ENCODE data around the gene ULBP3.
"Not testable (repeated sequence)": the region's sequence is repeated elsewhere in the genome, so short reads cannot be mapped to it uniquely, and the experiment has no call there.

The ULBP3 gene

DNA sequence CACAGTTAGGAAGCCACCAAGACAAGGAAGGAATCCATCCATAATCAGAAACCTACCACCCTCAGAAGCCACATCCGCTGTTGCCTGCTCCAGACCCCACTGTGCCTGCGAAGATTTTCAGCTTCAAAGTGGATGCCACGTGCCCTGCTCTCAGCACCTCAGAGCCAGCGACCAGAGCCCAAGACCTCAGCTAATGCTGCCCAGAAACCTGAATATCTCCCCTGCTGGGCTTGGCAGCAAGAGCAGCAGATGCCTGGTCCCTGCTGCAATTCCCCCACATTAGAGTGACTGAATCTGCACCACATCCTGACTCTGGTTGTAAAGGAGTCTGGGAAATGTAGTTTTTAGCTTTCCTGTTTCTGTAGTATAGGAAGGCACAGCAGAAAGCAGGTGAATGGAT, 10.7 kb upstream of the ULBP3 start:
- no peak overlapping the region for H3K27ac ChIP-seq
- TF ChIP-seq, protein P1, sequence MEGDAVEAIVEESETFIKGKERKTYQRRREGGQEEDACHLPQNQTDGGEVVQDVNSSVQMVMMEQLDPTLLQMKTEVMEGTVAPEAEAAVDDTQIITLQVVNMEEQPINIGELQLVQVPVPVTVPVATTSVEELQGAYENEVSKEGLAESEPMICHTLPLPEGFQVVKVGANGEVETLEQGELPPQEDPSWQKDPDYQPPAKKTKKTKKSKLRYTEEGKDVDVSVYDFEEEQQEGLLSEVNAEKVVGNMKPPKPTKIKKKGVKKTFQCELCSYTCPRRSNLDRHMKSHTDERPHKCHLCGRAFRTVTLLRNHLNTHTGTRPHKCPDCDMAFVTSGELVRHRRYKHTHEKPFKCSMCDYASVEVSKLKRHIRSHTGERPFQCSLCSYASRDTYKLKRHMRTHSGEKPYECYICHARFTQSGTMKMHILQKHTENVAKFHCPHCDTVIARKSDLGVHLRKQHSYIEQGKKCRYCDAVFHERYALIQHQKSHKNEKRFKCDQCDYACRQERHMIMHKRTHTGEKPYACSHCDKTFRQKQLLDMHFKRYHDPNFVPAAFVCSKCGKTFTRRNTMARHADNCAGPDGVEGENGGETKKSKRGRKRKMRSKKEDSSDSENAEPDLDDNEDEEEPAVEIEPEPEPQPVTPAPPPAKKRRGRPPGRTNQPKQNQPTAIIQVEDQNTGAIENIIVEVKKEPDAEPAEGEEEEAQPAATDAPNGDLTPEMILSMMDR (conservative IDR thresholded peaks at IDR 0.05) = no peak
- TF ChIP-seq ZFX (IDR thresholded peaks at IDR 0.05) = no peak

DNA sequence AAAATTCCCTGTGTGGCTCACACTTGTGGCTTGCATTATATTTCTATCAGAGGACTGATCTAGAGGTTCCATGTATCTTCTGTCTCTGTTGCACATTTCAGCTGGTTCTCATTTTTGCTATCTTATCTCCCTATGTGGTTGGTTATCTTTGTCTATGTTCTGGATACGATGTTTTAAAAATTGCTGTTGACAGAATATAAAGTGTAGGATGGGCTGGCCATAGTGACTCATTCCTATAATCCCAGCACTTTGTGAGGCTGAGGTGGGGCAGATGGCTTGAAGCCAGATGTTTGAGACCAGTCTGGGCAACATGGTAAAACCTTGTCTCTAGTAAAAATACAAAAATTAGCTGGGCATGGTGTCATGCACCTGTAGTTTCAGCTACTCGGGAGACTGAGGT, 9.9 kb upstream of the ULBP3 start:
- TF ChIP-seq ZFX (IDR thresholded peaks at IDR 0.05) = no peak
- TF ChIP-seq, protein P1 (conservative IDR thresholded peaks at IDR 0.05) = no peak

DNA sequence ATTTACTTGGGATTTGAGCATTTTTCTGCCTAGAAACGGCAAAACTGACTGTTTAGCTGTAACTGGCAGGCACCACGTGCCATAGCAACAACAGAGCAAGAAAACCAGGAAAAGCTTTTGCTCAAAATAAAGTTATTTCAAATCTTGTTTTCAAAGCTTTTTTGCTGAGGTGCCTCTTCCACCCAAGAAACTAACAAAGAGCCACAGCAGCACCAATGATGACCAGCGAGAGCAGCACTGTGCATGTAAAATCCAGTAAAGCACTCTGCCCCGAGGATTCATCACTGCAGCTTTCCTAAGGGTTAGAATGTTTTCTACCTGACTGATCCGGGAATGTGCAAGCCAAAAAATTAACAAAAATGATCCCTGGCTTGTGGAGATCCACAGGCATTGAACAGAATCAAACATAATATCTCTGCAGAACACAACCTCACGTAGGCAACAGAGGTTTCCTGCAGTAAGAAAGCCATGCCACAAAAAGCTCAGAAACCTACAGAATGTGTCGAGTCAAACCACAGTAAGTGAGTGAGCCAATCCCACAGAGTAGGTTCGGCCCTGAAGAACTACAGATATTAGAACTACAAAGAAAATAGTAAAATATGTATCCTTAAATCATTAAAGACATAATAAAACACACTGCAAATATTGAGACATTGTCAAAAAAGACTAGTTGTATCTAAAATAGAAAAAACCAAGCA, 7.4 kb upstream of the ULBP3 start:
- H3K27ac ChIP-seq = no peak overlapping the region
- no peak for TF ChIP-seq ZFX (IDR thresholded peaks at IDR 0.05)
- TF ChIP-seq, protein P1 (conservative IDR thresholded peaks at IDR 0.05) = peak; percentile 27

More for the DNA sequence above, 9.9 kb upstream of the ULBP3 start:
- H3K27ac ChIP-seq = no peak overlapping the region

DNA sequence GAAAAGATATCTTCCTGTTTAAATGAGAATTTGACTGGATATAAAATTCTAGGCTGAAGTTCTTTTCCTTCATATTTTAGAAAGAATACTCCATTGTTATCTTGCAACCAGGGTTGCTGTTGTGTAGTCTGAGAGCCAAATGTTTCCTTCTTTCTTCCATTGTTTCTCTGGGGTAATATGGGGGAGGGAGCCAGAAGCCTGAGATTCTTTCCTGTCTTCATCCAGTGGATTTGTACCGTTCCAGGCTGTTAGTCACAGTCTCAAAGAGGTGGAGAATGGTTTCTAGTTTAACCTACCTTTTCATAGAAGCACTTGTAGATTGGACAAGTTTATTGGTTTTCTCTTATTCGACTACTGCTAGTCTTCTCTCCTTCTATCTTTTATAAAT, 6.1 kb upstream of the ULBP3 start:
- no peak overlapping the region for H3K27ac ChIP-seq
- TF ChIP-seq ZFX (IDR thresholded peaks at IDR 0.05) = no peak
- TF ChIP-seq, protein P1 (conservative IDR thresholded peaks at IDR 0.05) = no peak

DNA sequence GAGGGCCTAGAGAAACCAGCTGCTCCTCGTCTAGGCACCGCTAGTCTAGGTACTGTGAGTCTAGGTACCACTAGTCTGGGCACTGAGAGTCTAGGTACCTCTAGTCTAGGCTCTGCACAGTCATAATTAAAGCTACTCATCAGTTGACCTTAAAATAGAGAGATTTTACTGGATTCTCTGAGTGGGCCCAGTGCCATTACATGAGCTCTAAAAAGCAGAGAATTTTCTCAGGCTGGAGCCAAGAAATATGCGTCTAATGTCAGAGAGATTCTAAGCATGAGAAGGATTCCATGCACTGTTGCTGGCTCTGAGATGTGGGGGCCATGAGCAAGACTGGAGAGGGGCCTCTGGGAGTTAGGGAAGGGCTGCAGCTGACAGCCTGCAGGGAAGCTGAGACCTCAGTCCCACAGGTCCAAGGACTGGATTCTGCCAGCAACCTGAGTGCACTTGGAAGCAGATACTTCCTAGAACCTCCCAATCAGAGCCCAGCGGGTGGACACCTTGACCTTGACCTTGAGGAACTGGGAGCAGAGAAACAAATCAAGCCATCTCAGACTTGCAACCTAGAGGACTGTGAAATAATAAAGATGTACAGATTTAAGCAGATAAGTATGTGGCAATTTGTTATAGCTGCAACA, 5.6 kb upstream of the ULBP3 start:
- H3K27ac ChIP-seq = not testable (repeated sequence)

DNA sequence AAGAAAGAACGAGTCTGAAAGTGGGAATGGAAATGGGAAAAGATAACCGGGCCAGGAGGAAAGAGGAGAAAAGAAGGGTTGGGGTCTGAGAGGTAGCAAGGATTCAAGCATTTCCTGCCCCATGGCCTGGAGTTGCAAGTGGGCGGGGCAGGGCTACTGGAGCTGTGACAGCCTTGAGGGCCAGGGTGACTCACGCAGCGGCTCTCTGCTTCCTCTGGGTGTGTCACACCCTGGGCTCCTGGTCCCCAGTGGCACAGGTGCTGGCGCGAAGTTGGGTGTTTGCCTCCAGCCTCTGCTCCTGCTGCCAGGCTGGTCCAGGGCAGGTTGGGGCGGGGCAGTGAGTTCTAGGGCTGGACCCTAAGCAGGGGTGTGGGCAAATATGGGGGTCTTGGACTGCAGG, 3.3 kb upstream of the ULBP3 start:
- TF ChIP-seq ZFX (IDR thresholded peaks at IDR 0.05) = no peak
- TF ChIP-seq, protein P1 (conservative IDR thresholded peaks at IDR 0.05) = no peak
- peak overlapping the region; percentile 11; the same call in 1 of the 2 replicates for H3K27ac ChIP-seq

DNA sequence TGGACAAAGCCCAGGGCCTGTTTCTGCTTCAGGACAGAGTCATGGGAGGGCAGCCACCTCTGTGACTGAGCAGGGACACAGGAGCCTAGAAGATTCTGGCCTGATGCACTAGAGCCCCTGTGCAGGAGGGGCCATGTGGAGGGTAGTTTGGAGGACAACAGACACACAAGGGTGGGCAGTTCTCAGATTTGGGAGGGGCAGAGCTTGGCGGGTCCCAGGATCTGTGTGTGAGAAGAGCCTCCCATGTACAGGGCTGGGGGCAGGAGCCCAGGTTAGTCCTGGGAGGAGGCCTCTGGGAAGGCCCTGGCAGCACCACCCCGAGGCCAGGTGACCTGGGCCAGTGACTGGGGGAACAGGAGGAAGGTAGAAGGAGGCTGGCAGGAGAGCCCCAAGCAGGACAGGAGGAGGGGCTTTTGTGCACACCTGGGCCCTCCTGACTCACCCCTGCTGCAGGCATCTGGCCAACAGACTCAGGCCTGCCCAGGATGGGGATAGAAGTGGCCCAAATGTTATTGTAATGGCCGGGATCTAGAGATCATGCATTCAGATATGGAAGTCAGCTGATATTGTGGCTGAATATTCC, 1.4 kb upstream of the ULBP3 start:
- TF ChIP-seq ZFX (IDR thresholded peaks at IDR 0.05) = no peak
- TF ChIP-seq, protein P1 (conservative IDR thresholded peaks at IDR 0.05) = no peak
- H3K27ac ChIP-seq = no peak overlapping the region
